PC-3 (cell line): Measurements from ENCODE around the gene OR14A16. TPM values are rescaled to one million over a fixed set of nuclear protein-coding genes. Genes with fewer than 3 reads are reported as not detected.

Source experiments
- ATAC-seq: fragments of 200-7000 bp; cut with Tn5 transposase; 2 replicates; pipeline ENCODE4 v1.9.1; 2020; ENCODE audit warnings: mild to moderate bottlenecking, moderate library complexity
- BruUV-seq: library from RNA; stranded (reverse); fragments of 400-500 nt; replicated peaks from 2 replicates; lab custom pipeline; 2021; lab: Mats Ljungman, UMichigan
- CTCF ChIA-PET: fragments of 300-600 bp; sonication (Branson Sonifier 250); formaldehyde crosslinking; loops from one replicate; lab custom pipeline; 2022; ENCODE audit warnings: antibody characterized with exemption; lab: Charles Lee
- POLR2A ChIA-PET: fragments of 300-600 bp; sonication (Branson Sonifier 250); formaldehyde crosslinking; loops from one replicate; lab custom pipeline; 2022; ENCODE audit warnings: antibody characterized with exemption; ENCODE audit not compliant: unreplicated experiment; lab: Charles Lee
- DNase-seq: peaks from one replicate; pipeline ENCODE4 v3.0.0-alpha.2; 2015
- H2AFZ ChIP-seq: fragments of 300-600 bp; sonication (generic); 2 replicates; pipeline ENCODE4 v1.6.0; 2016; ENCODE audit warnings: antibody characterized with exemption, low read length
- H3F3A ChIP-seq: fragments of 300-600 bp; sonication (generic); one replicate; pipeline ENCODE4 v1.6.0; 2017; ENCODE audit warnings: antibody characterized with exemption, low read length, control low read depth, mild to moderate bottlenecking; ENCODE audit not compliant: unreplicated experiment
- H3K27ac ChIP-seq: fragments of 300-600 bp; sonication (generic); 2 replicates; pipeline ENCODE4 v1.5.1; 2016; ENCODE audit warnings: mild to moderate bottlenecking, low read length
- H3K27me3 ChIP-seq: fragments of 300-600 bp; sonication (generic); 2 replicates; pipeline ENCODE4 v1.6.1; 2016; ENCODE audit warnings: low read length, mixed read lengths
- H3K36me3 ChIP-seq: fragments of 300-600 bp; sonication (generic); 2 replicates; pipeline ENCODE4 v1.6.1; 2016; ENCODE audit warnings: low read depth, mixed run types, low read length, mixed read lengths
- H3K4me1 ChIP-seq: fragments of 300-600 bp; sonication (generic); 2 replicates; pipeline ENCODE4 v1.5.1; 2016; ENCODE audit warnings: low read length; ENCODE audit not compliant: insufficient read depth
- H3K4me2 ChIP-seq: fragments of 300-600 bp; sonication (generic); 2 replicates; pipeline ENCODE4 v1.6.0; 2016; ENCODE audit warnings: low read length
- H3K4me3 ChIP-seq: fragments of 300-600 bp; sonication (generic); 2 replicates; pipeline ENCODE4 v1.5.1; 2016; ENCODE audit warnings: mild to moderate bottlenecking, low read length, mixed read lengths
- H3K79me2 ChIP-seq: fragments of 300-600 bp; sonication (generic); 2 replicates; pipeline ENCODE4 v1.6.1; 2017; ENCODE audit warnings: low read length, mixed read lengths
- H3K9ac ChIP-seq: fragments of 300-600 bp; sonication (generic); 2 replicates; pipeline ENCODE4 v1.6.0; 2016; ENCODE audit warnings: mild to moderate bottlenecking, low read length
- H3K9me2 ChIP-seq: fragments of 300-600 bp; sonication (generic); replicated peaks from 2 replicates; pipeline ENCODE4 v1.6.1; 2016; ENCODE audit warnings: mixed run types, low read length, mixed read lengths
- H3K9me3 ChIP-seq: fragments of 300-600 bp; sonication (generic); 2 replicates; pipeline ENCODE4 v1.6.1; 2016; ENCODE audit warnings: low read length, mixed read lengths
- H4K20me1 ChIP-seq: fragments of 300-600 bp; sonication (generic); 2 replicates; pipeline ENCODE4 v1.6.1; 2016; ENCODE audit warnings: low read length, mixed read lengths
- EZH2 ChIP-seq: fragments of 300-600 bp; sonication (generic); IDR thresholded peaks from one replicate; pipeline ENCODE4 v1.6.1; 2017; ENCODE audit warnings: antibody characterized with exemption, mild to moderate bottlenecking, low read length; ENCODE audit not compliant: unreplicated experiment
- EZH2phosphoT487 ChIP-seq: fragments of 300-600 bp; sonication (generic); IDR thresholded peaks from 2 replicates; pipeline ENCODE4 v1.6.1; 2018; ENCODE audit warnings: mild to moderate bottlenecking, antibody characterized with exemption, low read length, borderline replicate concordance
- intact Hi-C: fragments of 100-400 bp; cut with micrococcal nuclease; formaldehyde crosslinking; loops from 2 replicates; pipeline ENCODE4 v1.9.0; 2023
- total RNA-seq: library from RNA; depleted of rRNA; stranded (reverse); fragments of >200 nt; gene quantifications from 2 replicates; pipeline ENCODE4 v1.2.3, GENCODE V29; 2014
- TF ChIP-seq, protein P1 (sequence below): fragments of 300-600 bp; sonication (generic); conservative IDR thresholded peaks from 2 replicates; pipeline ENCODE4 v1.5.1; 2017; ENCODE audit warnings: antibody characterized with exemption, low read depth, mild to moderate bottlenecking, low read length

OR14A16 gene
- total RNA-seq, 1 experiment from 2014 or later = not detected

- no peak overlapping the region for H3K9ac ChIP-seq
- H3K4me2 ChIP-seq = no peak overlapping the region
- H3K36me3 ChIP-seq = no peaks in the 10 kb centered on the region
- ChIA-PET POLR2A (no interaction called here), CTCF (no interaction called here)
- no peak for TF ChIP-seq EZH2
- TF ChIP-seq, protein P1, sequence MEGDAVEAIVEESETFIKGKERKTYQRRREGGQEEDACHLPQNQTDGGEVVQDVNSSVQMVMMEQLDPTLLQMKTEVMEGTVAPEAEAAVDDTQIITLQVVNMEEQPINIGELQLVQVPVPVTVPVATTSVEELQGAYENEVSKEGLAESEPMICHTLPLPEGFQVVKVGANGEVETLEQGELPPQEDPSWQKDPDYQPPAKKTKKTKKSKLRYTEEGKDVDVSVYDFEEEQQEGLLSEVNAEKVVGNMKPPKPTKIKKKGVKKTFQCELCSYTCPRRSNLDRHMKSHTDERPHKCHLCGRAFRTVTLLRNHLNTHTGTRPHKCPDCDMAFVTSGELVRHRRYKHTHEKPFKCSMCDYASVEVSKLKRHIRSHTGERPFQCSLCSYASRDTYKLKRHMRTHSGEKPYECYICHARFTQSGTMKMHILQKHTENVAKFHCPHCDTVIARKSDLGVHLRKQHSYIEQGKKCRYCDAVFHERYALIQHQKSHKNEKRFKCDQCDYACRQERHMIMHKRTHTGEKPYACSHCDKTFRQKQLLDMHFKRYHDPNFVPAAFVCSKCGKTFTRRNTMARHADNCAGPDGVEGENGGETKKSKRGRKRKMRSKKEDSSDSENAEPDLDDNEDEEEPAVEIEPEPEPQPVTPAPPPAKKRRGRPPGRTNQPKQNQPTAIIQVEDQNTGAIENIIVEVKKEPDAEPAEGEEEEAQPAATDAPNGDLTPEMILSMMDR = no peak
- TF ChIP-seq EZH2phosphoT487 = no peak
- H3K9me3 ChIP-seq = no peaks in the 10 kb centered on the region
- H3K27ac ChIP-seq = no peak overlapping the region
- intact Hi-C loops = loop anchor here (2.0 kb wide), 1 partner anchor 20 kb away; no protein-coding TSS in a partner anchor
- no peaks in the 10 kb centered on the region for H3K9me2 ChIP-seq
- H4K20me1 ChIP-seq = no peaks in the 10 kb centered on the region
- H3K4me3 ChIP-seq = no peak overlapping the region
- H3F3A ChIP-seq = no peaks in the 10 kb centered on the region
- BruUV-seq = no TSS peak
- H2AFZ ChIP-seq = no peak overlapping the region
- no peak for ATAC-seq
- H3K4me1 ChIP-seq = peaks cover 12% of the 10 kb centered on the region
- no peaks in the 10 kb centered on the region for H3K27me3 ChIP-seq
- no peak for DNase-seq
- H3K79me2 ChIP-seq = no peaks in the 10 kb centered on the region
These were observed 24.4 kb upstream of the OR14A16 start for GRCh38 chr1:247848346-247848745.

GRCh38 chr1:247845693-247846017 lies 21.7 kb upstream of the OR14A16 start:
- Histone ChIP-seq H3F3A (no peaks in the 10 kb centered on the region), H3K4me3 (no peak overlapping the region), H3K9me2 (no peaks in the 10 kb centered on the region), H2AFZ (no peak overlapping the region), H3K79me2 (no peaks in the 10 kb centered on the region), H3K9me3 (no peaks in the 10 kb centered on the region), H4K20me1 (no peaks in the 10 kb centered on the region), H3K27me3 (no peaks in the 10 kb centered on the region), H3K36me3 (no peaks in the 10 kb centered on the region), H3K4me1 (peaks cover 9% of the 10 kb centered on the region), H3K27ac (no peak overlapping the region), H3K9ac (no peak overlapping the region), H3K4me2 (no peak overlapping the region)
- intact Hi-C loops = no loop called here
- POLR2A ChIA-PET = no interaction called here
- CTCF ChIA-PET = no interaction called here
- BruUV-seq = no TSS peak
- no peak for ATAC-seq
- TF ChIP-seq EZH2phosphoT487 = no peak
- TF ChIP-seq, protein P1 = no peak
- TF ChIP-seq EZH2 = no peak
- no peak for DNase-seq

GRCh38 chr1:247845011-247845692 lies 21.2 kb upstream of the OR14A16 start:
- ATAC-seq = no peak
- no peaks in the 10 kb centered on the region for H3K79me2 ChIP-seq
- H3K27me3 ChIP-seq = no peaks in the 10 kb centered on the region
- H2AFZ ChIP-seq = no peak overlapping the region
- H3K9me3 ChIP-seq = no peaks in the 10 kb centered on the region
- no peaks in the 10 kb centered on the region for H3K36me3 ChIP-seq
- no peak overlapping the region for H3K9ac ChIP-seq
- no peak for DNase-seq
- no peak for TF ChIP-seq EZH2phosphoT487
- TF ChIP-seq, protein P1 = no peak
- TF ChIP-seq EZH2 = no peak
- H3K27ac ChIP-seq = no peak overlapping the region
- intact Hi-C loops = no loop called here
- ChIA-PET POLR2A (no interaction called here), CTCF (no interaction called here)
- no peak overlapping the region for H3K4me3 ChIP-seq
- H3K4me1 ChIP-seq = peaks cover 5% of the 10 kb centered on the region
- H3K4me2 ChIP-seq = no peak overlapping the region
- no TSS peak for BruUV-seq
- H3F3A ChIP-seq = no peaks in the 10 kb centered on the region
- H3K9me2 ChIP-seq = no peaks in the 10 kb centered on the region
- H4K20me1 ChIP-seq = no peaks in the 10 kb centered on the region
